Measurements from ENCODE around the gene PSMD7. TPM values are rescaled to one million over a fixed set of nuclear protein-coding genes. Genes with fewer than 3 reads are reported as not detected.

The PSMD7 gene
- 117 and 120 TPM in 2 replicates for polyA plus RNA-seq (2013)

DNA sequence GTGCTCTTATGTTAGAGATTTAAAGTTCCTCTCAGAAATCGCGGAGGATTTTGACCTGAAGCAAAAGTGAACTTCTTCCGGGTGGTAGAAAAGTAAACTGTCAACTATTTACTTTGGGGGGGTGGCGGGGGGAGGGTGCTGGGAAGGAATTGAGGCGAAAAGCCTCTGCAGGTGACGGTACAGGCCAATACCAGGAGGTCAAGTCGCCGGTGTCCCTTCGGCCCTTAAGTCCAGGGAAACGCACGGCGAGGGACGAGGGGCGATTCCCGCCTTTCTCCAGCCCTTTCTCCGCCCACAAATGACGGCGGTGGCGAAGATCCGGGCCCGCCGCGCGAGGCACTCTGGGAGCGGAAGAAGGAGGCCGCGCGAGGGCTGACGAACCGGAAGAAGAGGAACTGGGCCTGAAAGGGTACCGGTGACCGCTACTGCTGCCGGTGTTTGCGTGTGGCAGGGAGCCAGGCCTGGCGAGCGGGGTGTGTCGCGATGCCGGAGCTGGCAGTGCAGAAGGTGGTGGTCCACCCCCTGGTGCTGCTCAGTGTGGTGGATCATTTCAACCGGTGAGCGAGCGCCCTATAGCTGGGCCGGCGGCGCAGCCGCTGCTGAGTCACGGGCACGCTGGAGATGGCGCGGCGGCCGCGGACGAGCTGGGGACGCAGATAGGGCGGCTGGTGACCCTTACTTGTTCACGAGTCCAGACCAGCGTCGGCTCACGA is at the start of gene PSMD7:
Gene PSMD7, plus strand, starts transcription at position 383 of the 713 bp plus-strand sequence. Its CDS starts 101 bp downstream, at position 484.
- H3K9me3 ChIP-seq (ENCODE audit: insufficient read depth, low read depth, low read length), result no peaks in the 10 kb centered on the region
- H4K12ac ChIP-seq (ENCODE audit: low read depth, low read length), result peak within 1 kb of the TSS; percentile 99
- peaks cover 5 to 7% of the 10 kb centered on the region in 2 experiments for H3K4me1 ChIP-seq (ENCODE audit: control insufficient read depth in 1 of 2, insufficient read depth in 2 of 2, low read length in 2 of 2)
- peak; percentile 90 to 95 for DNase-seq
- H3K18ac ChIP-seq (ENCODE audit: low read length), result peak within 1 kb of the TSS; percentile 99
- peak within 1 kb of the TSS; percentile 99 for H3K9ac ChIP-seq (ENCODE audit: low read length)
- H3K4ac ChIP-seq (ENCODE audit: low read depth, low read length), result peak within 1 kb of the TSS; percentile 98
- H3K4me3 ChIP-seq (ENCODE audit: low read depth, low read length), result peak within 1 kb of the TSS; percentile 100
- H2AFZ ChIP-seq (ENCODE audit: insufficient read depth, low read length, poor library complexity), result peak within 1 kb of the TSS; percentile 98
- H3K23ac ChIP-seq (ENCODE audit: low read length), result no peak within 1 kb of the TSS
- H2BK5ac ChIP-seq (ENCODE audit: low read depth, low read length, poor library complexity), result peak within 1 kb of the TSS; percentile 90
- H3K4me2 ChIP-seq (ENCODE audit: low read length), result peak within 1 kb of the TSS; percentile 98
- peak within 1 kb of the TSS; percentile 80 for H3K27ac ChIP-seq (ENCODE audit: low read depth, low read length)
- H2BK12ac ChIP-seq (ENCODE audit: low read length), result no peak within 1 kb of the TSS
- peak within 1 kb of the TSS; percentile 94 for H2AK5ac ChIP-seq (ENCODE audit: low read length)
- H3K79me2 ChIP-seq (ENCODE audit: control insufficient read depth, insufficient read depth, low read length, poor library complexity), result peaks cover 11% of the 10 kb centered on the region
- peak within 1 kb of the TSS; percentile 99 for H3K14ac ChIP-seq (ENCODE audit: low read length)
- no CpG with 5 or more reads among the region's 60 CpGs for WGBS (ENCODE audit: extremely low coverage, insufficient coverage, insufficient read length)
- H2BK120ac ChIP-seq (ENCODE audit: insufficient read depth, low read length, poor library complexity), result peak within 1 kb of the TSS; percentile 87
- H3K36me3 ChIP-seq (ENCODE audit: control insufficient read depth in 1 of 2, insufficient read depth in 2 of 2, low read length in 2 of 2), result peaks cover 3 to 9% of the 10 kb centered on the region in 2 experiments
- peaks cover 8% of the 10 kb centered on the region for H3K79me1 ChIP-seq (ENCODE audit: low read length)
- H4K8ac ChIP-seq (ENCODE audit: low read depth, low read length), result peak within 1 kb of the TSS; percentile 99
- no peaks in the 10 kb centered on the region for H3K27me3 ChIP-seq (ENCODE audit: insufficient read depth, low read length)
- peak within 1 kb of the TSS; percentile 86 for H4K91ac ChIP-seq (ENCODE audit: low read depth, low read length)

GRCh38 chr16:74249254-74249653 is 47.4 kb upstream of the PSMD7 start:
- no peak overlapping the region for H2BK120ac ChIP-seq (ENCODE audit: insufficient read depth, low read length, poor library complexity)
- no peaks in the 10 kb centered on the region for H3K79me1 ChIP-seq (ENCODE audit: low read length)
- H4K12ac ChIP-seq (ENCODE audit: low read depth, low read length), result no peak overlapping the region
- no CpG with 5 or more reads among the region's 4 CpGs for WGBS (ENCODE audit: extremely low coverage, insufficient coverage, insufficient read length)
- H3K9ac ChIP-seq (ENCODE audit: low read length), result no peak overlapping the region
- H3K27ac ChIP-seq (ENCODE audit: low read depth, low read length), result no peak overlapping the region
- no peak overlapping the region for H4K91ac ChIP-seq (ENCODE audit: low read depth, low read length)
- no peak overlapping the region for H3K4me2 ChIP-seq (ENCODE audit: low read length)
- no peak overlapping the region for H3K4ac ChIP-seq (ENCODE audit: low read depth, low read length)
- no peak overlapping the region for H3K18ac ChIP-seq (ENCODE audit: low read length)
- no peak overlapping the region for H3K4me3 ChIP-seq (ENCODE audit: low read depth, low read length)
- no peak overlapping the region for H3K14ac ChIP-seq (ENCODE audit: low read length)
- H2BK12ac ChIP-seq (ENCODE audit: low read length), result no peak overlapping the region
- H2BK5ac ChIP-seq (ENCODE audit: low read depth, low read length, poor library complexity), result no peak overlapping the region
- no peaks in the 10 kb centered on the region for H3K36me3 ChIP-seq (ENCODE audit: control insufficient read depth in 1 of 2, insufficient read depth in 2 of 2, low read length in 2 of 2)
- no peak overlapping the region for H3K23ac ChIP-seq (ENCODE audit: low read length)
- H2AK5ac ChIP-seq (ENCODE audit: low read length), result no peak overlapping the region
- no peaks in the 10 kb centered on the region for H3K4me1 ChIP-seq (ENCODE audit: control insufficient read depth in 1 of 2, insufficient read depth in 2 of 2, low read length in 2 of 2)
- no peaks in the 10 kb centered on the region for H3K27me3 ChIP-seq (ENCODE audit: insufficient read depth, low read length)
- H2AFZ ChIP-seq (ENCODE audit: insufficient read depth, low read length, poor library complexity), result no peak overlapping the region
- no peaks in the 10 kb centered on the region for H3K79me2 ChIP-seq (ENCODE audit: control insufficient read depth, insufficient read depth, low read length, poor library complexity)
- DNase-seq, result no peak
- no peaks in the 10 kb centered on the region for H3K9me3 ChIP-seq (ENCODE audit: insufficient read depth, low read depth, low read length)
- H4K8ac ChIP-seq (ENCODE audit: low read depth, low read length), result no peak overlapping the region

DNA sequence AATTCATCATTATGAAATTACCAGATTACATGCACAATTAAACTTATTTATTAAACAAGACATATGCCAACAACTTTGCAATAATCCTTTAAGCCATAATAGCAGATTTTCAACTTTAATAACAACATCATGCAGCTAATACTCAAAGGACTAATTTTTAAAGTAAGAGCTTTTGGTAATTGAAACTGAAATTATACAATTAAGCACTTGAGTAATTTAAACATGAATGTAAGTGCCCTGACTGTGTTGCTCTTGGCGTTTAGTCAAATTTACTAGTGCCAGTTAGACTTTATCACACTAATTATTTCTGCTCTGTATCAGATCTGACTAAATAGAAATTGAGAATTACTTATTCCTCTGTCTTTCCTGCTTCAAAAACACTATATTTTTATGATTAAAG is 46.8 kb upstream of the PSMD7 start:
- Histone ChIP-seq H3K27ac (ENCODE audit: low read depth, low read length) (no peak overlapping the region), H3K27me3 (ENCODE audit: insufficient read depth, low read length) (no peaks in the 10 kb centered on the region), H2BK12ac (ENCODE audit: low read length) (no peak overlapping the region), H4K91ac (ENCODE audit: low read depth, low read length) (no peak overlapping the region), H4K8ac (ENCODE audit: low read depth, low read length) (no peak overlapping the region), H3K79me1 (ENCODE audit: low read length) (no peaks in the 10 kb centered on the region), H3K4me2 (ENCODE audit: low read length) (no peak overlapping the region), H3K9me3 (ENCODE audit: insufficient read depth, low read depth, low read length) (no peaks in the 10 kb centered on the region), H3K4ac (ENCODE audit: low read depth, low read length) (no peak overlapping the region), H2BK5ac (ENCODE audit: low read depth, low read length, poor library complexity) (no peak overlapping the region), H2AK5ac (ENCODE audit: low read length) (no peak overlapping the region), H3K4me3 (ENCODE audit: low read depth, low read length) (no peak overlapping the region), H4K12ac (ENCODE audit: low read depth, low read length) (no peak overlapping the region), H2AFZ (ENCODE audit: insufficient read depth, low read length, poor library complexity) (no peak overlapping the region), H3K9ac (ENCODE audit: low read length) (no peak overlapping the region), H3K14ac (ENCODE audit: low read length) (no peak overlapping the region), H3K4me1 (ENCODE audit: control insufficient read depth in 1 of 2, insufficient read depth in 2 of 2, low read length in 2 of 2) (no peaks in the 10 kb centered on the region), H2BK120ac (ENCODE audit: insufficient read depth, low read length, poor library complexity) (no peak overlapping the region), H3K36me3 (ENCODE audit: control insufficient read depth in 1 of 2, insufficient read depth in 2 of 2, low read length in 2 of 2) (no peaks in the 10 kb centered on the region), H3K18ac (ENCODE audit: low read length) (no peak overlapping the region), H3K79me2 (ENCODE audit: control insufficient read depth, insufficient read depth, low read length, poor library complexity) (no peaks in the 10 kb centered on the region), H3K23ac (ENCODE audit: low read length) (no peak overlapping the region)
- no CpG with 5 or more reads among the region's 1 CpG for WGBS (ENCODE audit: extremely low coverage, insufficient coverage, insufficient read length)
- DNase-seq, result no peak

DNA sequence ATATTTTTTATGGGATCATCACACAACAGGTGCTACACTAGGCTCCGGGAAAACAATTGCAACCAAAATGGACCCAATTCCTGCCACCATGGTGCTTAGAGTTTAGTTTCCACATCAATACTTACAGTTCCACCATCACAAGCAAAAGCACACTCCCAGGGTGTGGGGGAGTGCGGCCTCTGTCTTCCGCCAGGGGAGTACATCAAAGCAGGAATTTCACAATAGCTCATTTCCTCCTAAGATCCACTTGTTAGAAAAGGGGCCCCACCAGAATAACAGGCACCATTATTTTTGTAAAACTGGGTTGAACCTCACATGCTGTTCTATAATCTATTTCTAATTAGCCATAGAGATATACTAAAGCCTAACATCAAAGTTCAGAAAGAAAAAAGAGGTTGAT is 44.3 kb upstream of the PSMD7 start:
- Histone ChIP-seq H3K27ac (ENCODE audit: low read depth, low read length) (no peak overlapping the region), H2AFZ (ENCODE audit: insufficient read depth, low read length, poor library complexity) (no peak overlapping the region), H3K4me1 (ENCODE audit: control insufficient read depth in 1 of 2, insufficient read depth in 2 of 2, low read length in 2 of 2) (no peaks in the 10 kb centered on the region), H3K9me3 (ENCODE audit: insufficient read depth, low read depth, low read length) (no peaks in the 10 kb centered on the region), H3K4me2 (ENCODE audit: low read length) (no peak overlapping the region), H2BK5ac (ENCODE audit: low read depth, low read length, poor library complexity) (no peak overlapping the region), H3K36me3 (ENCODE audit: control insufficient read depth in 1 of 2, insufficient read depth in 2 of 2, low read length in 2 of 2) (no peaks in the 10 kb centered on the region), H3K4ac (ENCODE audit: low read depth, low read length) (no peak overlapping the region), H3K79me1 (ENCODE audit: low read length) (no peaks in the 10 kb centered on the region), H3K4me3 (ENCODE audit: low read depth, low read length) (no peak overlapping the region), H4K12ac (ENCODE audit: low read depth, low read length) (no peak overlapping the region), H4K91ac (ENCODE audit: low read depth, low read length) (no peak overlapping the region), H3K9ac (ENCODE audit: low read length) (no peak overlapping the region), H2BK12ac (ENCODE audit: low read length) (no peak overlapping the region), H3K14ac (ENCODE audit: low read length) (no peak overlapping the region), H3K23ac (ENCODE audit: low read length) (no peak overlapping the region), H3K27me3 (ENCODE audit: insufficient read depth, low read length) (no peaks in the 10 kb centered on the region), H3K79me2 (ENCODE audit: control insufficient read depth, insufficient read depth, low read length, poor library complexity) (no peaks in the 10 kb centered on the region), H3K18ac (ENCODE audit: low read length) (no peak overlapping the region), H2AK5ac (ENCODE audit: low read length) (no peak overlapping the region), H2BK120ac (ENCODE audit: insufficient read depth, low read length, poor library complexity) (no peak overlapping the region), H4K8ac (ENCODE audit: low read depth, low read length) (no peak overlapping the region)
- DNase-seq, result no peak
- WGBS (ENCODE audit: extremely low coverage, insufficient coverage, insufficient read length), result no CpG with 5 or more reads among the region's 3 CpGs
